ENCODE measurements around the gene ALOX12. TPM values are rescaled to one million over a fixed set of nuclear protein-coding genes. Genes with fewer than 3 reads are reported as not detected.
"Not testable (repeated sequence)": the region's sequence is repeated elsewhere in the genome, so short reads cannot be mapped to it uniquely, and the experiment has no call there.

Gene ALOX12
- total RNA-seq, 1 donor from 2014 or later = not detected

- no peak for DNase-seq (ENCODE audit: low read depth)
These were observed 50.4 kb downstream of the ALOX12 start for GRCh38 chr17:7046127-7046724.

DNA sequence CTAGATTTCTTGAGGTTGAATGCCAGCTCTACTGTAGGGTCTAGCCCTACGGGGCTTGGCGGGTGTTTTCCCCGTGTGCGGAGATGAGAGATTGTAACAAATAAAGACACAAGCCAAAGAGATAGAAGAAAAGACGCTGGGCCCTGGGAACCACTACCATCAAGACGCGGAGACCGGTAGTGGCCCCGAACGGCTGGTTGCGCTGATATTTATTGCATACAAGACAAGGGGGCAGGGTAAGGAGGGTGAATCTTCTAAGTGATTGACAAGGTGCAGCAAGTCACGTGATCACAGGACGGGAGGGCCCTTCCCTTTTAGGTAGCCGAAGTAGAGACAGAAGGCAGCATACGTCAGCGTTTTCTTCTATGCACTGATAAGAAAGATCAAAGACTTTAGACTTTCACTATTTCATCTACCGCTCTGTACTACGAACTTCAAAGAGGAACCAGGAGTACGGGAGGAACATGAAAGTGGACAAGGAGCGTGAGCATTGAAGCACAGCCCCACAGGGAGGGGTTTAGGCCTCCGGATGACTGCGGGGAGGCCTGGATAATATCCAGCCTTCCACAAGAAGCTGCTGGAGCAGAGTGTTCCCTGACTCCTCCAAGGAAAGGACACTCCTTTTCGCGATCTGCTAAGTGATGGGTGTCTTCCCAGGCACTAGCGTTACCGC, 51.0 kb downstream of the ALOX12 start:
- not testable (repeated sequence) for DNase-seq (ENCODE audit: low read depth)

GRCh38 chr17:7047566-7047965, 51.7 kb downstream of the ALOX12 start:
- DNase-seq (ENCODE audit: low read depth) = no peak

DNA sequence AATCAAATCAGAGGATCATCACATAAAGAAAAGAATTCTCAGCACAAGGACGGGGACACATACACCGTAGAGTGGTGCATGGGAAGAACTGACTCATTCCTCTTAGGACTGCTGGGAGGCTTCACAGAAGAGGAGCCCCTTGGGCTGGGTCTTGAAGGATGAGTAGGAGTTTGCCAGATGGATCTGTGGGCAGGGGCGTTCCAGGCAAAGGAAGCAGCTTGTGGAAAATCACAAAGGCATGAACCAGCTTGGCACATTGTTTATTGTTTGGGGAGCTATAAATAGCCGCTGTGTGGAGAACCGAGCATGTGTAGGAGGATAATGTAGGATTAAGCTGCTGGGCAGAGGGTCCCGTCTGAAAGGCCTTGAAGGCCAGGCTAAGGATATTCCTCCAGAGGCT, 53.1 kb downstream of the ALOX12 start:
- no peak for DNase-seq (ENCODE audit: low read depth)

GRCh38 chr17:7050583-7050982, 54.7 kb downstream of the ALOX12 start:
- not testable (repeated sequence) for DNase-seq (ENCODE audit: low read depth)

- peak; percentile 61 for DNase-seq (ENCODE audit: low read depth)
These were observed 60.5 kb downstream of the ALOX12 start for GRCh38 chr17:7056386-7056785.

GRCh38 chr17:7058831-7059447, 63.1 kb downstream of the ALOX12 start:
- DNase-seq (ENCODE audit: low read depth) = no peak

Other genes with a start within 250 kb of the ALOX12 start
- 6.9 and 15.1 TPM in 2 replicates for gene XAF1, start 240.0 kb upstream of the ALOX12 start, total RNA-seq
- gene FBXO39, start 219.8 kb upstream of the ALOX12 start, total RNA-seq = 0.20 TPM in 1 of 2 replicates, not detected in the other
- gene TEKT1, start 164.3 kb upstream of the ALOX12 start, total RNA-seq = not detected in 2 replicates
- gene RNASEK, start 16.6 kb downstream of the ALOX12 start, total RNA-seq = 31.4 and 40.3 TPM in 2 replicates
- under 0.01 and 0.05 TPM in 2 replicates for gene BCL6B, start 27.0 kb downstream of the ALOX12 start, total RNA-seq
- 0.99 and 1.0 TPM in 2 replicates for gene SLC16A13, start 40.0 kb downstream of the ALOX12 start, total RNA-seq
- not detected in 2 replicates for gene SLC16A11, start 48.0 kb downstream of the ALOX12 start, total RNA-seq
- gene CLEC10A, start 84.2 kb downstream of the ALOX12 start, total RNA-seq = not detected in 2 replicates
- gene ASGR2, start 118.8 kb downstream of the ALOX12 start, total RNA-seq = not detected in 2 replicates
- 0.60 and 0.87 TPM in 2 replicates for gene ASGR1, start 183.3 kb downstream of the ALOX12 start, total RNA-seq
- 2.1 and 22.2 TPM in 2 replicates for gene DLG4, start 223.8 kb downstream of the ALOX12 start, total RNA-seq
- 307 and 382 TPM in 2 replicates for gene ACADVL, start 223.9 kb downstream of the ALOX12 start, total RNA-seq
- gene DVL2, start 238.5 kb downstream of the ALOX12 start, total RNA-seq = 26.4 and 47.5 TPM in 2 replicates
- 41.2 and 50.7 TPM in 2 replicates for gene PHF23, start 243.4 kb downstream of the ALOX12 start, total RNA-seq
- 137 and 148 TPM in 2 replicates for gene GABARAP, start 246.4 kb downstream of the ALOX12 start, total RNA-seq